ENCODE measurements around the gene SND1.
"Not testable (repeated sequence)": the region's sequence is repeated elsewhere in the genome, so short reads cannot be mapped to it uniquely, and the experiment has no call there.

Gene SND1

GRCh38 chr7:128108641-128109423, 456.8 kb downstream of the SND1 start:
- peak; percentile 65 to 68 for ATAC-seq

- ATAC-seq: not testable (repeated sequence)
Observed at GRCh38 chr7:128109424-128109969, 457.5 kb downstream of the SND1 start.

GRCh38 chr7:128110641-128111364, 458.8 kb downstream of the SND1 start:
- no peak for ATAC-seq

DNA sequence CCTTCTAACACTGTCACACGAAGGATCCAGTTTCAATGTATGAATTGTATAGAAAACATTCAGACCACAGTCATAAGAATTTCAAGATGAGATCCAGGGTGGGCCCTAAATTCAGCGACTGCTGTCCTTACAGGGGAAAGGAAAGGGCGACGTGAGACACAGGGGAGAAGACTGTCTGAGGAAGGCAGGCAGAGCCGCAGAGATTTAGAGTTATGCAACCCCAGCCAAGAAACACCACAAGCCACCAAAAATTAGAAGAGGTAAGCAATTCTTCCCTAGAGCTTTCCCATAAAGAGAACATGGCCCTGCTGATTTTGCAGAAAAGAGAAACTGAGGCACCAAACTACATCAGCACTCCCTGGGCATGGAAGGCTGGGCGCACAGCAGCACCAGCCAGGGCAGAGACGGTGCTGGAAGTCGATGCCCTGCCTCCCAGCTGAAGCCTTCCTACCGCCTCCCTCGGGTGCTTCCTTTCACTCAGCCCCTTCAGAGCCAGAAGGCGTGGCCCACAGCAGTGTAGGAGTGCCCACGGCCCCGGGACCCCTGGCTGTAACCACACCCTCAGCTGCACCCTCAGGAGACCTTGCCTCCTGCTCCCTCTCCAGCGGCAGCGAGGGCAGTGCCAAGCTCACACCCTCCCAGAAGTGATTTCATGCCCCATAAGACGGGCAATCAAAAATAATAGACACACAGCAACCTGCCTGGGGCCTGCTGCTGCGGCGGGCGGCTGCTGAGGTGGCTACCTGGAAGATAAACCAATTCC, 460.2 kb downstream of the SND1 start:
- ATAC-seq: no peak

- no peak for ATAC-seq
Observed at GRCh38 chr7:128112781-128113221, 460.8 kb downstream of the SND1 start.

DNA sequence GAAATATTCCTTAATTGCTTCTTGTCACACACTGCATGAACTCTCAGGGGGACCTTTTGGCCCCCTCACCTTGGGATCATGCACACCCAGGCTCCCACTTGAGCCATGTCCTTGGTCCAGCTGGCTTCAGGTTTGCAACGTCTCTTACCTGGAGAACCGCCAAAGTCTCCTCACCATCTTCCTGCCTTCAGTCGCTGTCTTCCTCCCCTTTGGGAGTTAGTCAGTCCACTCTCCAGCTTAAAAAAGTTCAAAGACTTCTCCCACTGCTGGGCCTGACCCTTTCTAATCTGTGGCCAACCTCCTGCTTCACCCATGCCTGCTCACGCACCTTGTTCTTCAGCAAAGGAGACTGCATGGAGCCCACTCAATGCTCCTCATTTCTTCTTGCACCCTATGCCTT, 461.8 kb downstream of the SND1 start:
- no peak for ATAC-seq

DNA sequence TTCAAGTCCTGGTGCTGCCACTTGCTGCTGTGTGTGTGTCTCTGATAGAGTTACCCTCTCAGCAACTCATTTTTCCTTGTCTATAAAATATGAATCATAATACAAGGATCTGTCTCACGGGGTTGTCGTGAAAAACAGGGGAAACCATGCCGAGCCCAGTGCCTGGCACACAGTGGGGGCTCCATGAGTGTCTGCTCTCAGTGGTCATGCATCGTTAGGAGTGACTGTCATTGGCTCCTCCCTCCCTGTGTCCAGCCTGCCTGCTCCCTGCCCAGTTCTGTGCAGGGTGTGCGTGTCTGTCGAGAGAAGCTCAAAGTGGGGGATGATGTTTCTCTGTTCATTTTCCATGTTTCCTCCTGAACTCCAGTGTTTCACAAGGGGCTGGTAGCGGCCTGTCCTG, 462.8 kb downstream of the SND1 start:
- ATAC-seq: no peak

DNA sequence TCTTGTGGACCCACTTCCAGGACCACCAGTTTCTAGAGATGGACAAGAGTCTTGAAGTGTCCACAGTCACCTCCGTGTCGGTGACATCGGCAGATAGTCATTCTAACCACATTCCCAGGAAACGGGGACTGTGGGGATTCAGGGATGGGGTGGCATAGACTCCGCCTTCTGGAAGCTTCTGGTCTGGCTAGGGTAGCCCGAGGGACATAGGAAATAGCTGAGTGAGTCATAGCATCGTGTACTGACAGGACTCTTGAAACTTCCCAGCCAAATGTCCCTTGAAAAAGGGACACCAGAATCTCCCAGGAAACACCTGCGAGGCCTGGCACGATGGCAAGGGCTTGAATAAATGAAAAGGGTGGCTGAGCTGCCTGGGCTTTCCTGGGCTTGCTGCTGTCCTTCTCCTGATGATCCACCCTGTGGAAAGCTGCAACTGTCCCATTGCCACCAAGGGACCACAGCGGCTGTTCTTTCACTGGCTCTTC, 463.4 kb downstream of the SND1 start:
- no peak for ATAC-seq

DNA sequence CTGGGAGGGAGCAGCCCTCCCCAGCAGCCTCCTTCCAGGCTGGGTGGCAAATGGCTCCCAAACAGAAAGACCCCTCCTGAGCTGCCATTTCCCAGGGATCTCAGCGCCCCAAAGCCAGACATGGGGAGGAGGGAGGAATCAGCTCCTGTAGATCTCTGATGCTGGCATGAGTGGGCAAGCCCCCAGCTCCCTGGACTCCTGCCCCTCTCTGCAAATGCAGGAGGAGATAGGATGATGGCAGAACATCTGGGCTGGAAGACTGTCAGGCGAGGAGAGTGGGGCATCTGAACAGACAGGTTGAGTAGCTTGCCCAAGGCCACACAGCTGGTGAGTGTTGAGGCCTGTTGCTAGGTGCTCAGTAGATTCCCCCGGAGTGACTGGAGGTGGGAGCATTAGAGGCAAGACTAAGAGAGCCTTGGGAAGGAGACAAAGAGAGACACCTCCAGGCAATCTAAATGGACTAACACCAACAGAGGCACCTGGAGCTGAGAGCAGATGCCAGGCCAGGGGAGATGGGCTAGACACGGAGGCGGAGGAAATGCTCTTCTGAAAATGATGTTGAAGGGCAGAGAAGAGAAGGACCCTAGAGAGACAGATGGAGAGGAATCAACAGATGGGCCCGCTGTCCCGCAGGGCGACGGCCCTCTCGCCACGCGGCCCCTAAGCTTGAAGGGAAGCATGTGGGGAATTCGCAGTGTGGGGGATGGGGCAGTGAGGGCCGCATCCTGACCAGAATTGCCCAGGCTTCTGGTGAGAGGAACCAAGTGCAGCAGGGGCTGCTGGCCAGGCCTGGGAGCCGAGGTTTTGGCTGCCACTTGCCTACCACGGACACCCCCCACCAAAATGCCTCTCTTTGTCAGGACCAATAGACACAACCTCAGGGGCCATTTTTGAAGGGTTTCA, 464.1 kb downstream of the SND1 start:
- ATAC-seq: no peak

DNA sequence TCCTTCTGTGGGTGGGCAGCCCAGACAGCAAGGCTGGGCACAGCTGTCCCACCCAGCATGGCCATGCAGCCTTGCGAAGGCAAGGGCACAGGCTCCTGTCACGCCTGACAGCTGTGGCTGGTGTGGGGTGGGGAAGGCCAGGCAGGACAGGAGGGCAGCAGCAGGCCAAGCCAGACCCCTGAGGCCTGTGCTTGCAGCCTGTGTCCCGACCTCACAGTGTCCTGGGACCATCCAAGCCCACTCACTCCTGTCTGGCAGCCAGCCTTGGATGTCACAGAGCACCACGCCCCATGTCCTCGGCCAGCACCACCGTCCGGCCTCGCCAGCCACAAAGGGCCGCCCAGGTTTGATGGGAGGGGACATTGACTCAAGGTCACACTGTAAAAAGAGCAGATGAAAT, 464.7 kb downstream of the SND1 start:
- no peak for ATAC-seq

DNA sequence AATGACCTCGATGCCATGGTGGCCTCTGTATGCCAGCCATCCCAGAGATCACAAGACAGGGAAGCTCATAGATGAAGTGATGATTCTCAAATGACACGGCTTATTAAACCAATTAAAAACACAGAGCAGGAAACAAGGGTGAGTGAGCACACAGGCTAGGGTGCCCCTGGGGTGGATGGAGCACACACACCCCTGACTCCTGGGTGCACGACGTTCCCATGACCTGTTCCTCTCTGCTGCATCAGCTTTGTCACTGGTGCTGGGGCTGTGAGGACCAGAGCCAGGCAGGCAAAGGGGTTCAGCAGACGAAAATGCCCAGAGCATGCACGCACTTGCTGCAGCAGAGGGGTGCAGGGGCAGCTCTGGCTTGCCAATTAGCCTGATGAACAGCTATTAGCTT, 465.7 kb downstream of the SND1 start:
- no peak for ATAC-seq

- ATAC-seq: no peak
Observed at GRCh38 chr7:128119036-128119435, 467.0 kb downstream of the SND1 start.

GRCh38 chr7:128120116-128120515, 468.1 kb downstream of the SND1 start:
- ATAC-seq: no peak

DNA sequence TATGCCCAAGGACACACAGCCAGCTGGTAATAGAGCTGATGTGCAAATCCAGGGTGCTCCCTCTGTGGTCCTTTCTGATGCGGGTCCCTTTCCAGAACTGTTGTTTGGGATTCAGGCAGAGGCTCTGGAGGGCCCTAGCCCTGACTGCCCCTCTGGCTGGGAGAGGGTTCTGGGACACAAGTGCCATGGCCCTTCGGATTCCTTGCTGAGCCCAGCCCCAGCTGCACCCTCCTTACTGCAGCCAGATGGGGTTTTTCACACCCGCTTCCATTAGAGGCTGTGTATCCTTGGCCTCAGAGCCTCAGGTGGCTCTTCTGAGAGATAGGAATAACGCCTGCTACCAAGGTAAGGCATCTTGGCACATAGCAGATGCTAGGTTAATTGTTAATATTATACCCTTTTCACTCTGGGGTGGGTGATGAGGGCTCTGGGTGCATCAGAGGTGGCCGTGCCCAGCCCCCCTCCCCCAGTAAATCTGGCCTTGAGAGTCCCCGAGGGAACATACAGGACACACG, 469.0 kb downstream of the SND1 start:
- ATAC-seq: no peak

DNA sequence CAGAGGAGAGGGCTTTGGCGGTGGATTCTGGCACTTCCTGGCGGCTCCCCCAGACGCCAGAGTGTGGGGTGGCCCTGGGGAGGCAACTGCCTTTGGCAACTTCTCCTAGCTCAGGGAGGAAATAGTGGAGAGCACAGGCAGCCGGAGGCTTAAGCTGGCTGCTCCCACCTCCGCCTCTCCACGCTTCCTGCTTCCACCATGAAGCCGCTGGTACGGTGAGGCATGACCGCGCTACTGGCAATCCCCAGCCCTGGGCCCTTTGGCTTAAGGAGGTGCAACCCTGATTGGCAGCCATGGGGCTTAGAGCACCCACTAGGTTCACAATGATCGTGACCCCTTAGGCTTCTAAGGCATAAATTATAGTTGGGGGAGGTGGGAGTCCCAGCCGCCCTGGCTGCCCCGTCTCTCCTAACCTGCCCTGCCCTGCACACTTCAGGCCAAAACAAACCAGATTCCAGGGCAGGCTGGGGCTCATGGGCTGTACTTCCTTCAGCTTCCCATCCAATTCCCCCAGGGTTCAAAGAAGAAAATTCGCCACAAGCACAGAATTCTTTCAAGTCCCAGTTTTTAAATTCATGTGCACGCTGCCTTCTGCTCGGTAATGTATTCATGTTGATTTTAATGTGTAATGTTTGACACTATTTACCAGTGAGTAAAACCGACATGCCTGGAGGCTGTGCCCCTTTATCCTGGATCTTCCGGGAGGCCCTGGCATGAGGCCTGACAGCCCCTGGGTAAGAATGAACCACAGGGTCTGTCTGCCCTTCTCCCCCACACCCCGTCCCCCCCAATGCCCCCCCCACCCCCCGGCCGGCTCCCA, 469.9 kb downstream of the SND1 start:
- no peak for ATAC-seq

- ATAC-seq: no peak
Observed at GRCh38 chr7:128122576-128123290, 470.7 kb downstream of the SND1 start.

DNA sequence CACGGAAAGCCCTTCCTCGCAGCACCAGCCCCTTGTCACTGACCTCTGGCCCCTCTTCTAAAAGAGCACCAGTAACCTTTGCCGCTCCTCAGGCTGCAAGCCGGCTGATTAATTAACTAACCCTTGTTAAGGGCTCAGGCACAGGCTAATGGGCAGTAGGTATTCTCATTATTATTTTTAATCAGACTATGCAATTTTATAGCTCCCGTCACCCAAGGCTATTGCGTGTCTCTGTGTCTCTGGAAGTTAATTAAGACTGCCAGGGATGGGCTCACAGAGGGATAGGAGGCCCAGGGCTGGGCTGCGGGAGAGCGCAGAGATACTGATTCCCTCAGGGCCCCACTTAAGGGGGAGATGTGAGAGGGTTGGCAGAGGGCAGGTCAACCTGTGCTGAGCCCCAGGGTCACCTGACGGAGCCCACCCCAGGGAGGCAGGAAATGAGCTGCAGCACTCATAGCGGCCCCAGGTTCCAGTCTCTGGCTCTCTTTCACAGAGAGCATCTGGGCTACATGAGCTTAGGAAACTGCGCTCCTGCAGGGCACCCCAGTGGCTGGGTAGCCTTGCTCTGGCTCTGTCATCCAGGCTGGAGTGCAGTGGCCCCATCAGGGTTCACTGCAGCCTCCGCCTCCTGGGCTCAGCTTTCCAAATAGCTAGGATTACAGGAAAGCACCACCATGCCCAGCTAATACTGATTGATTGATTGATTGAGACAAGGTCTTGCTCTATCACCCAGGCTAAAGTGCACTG, 471.5 kb downstream of the SND1 start:
- ATAC-seq: no peak

GRCh38 chr7:128124786-128125185, 472.8 kb downstream of the SND1 start:
- peak in 1 of 2 donors; percentile 48 for ATAC-seq

DNA sequence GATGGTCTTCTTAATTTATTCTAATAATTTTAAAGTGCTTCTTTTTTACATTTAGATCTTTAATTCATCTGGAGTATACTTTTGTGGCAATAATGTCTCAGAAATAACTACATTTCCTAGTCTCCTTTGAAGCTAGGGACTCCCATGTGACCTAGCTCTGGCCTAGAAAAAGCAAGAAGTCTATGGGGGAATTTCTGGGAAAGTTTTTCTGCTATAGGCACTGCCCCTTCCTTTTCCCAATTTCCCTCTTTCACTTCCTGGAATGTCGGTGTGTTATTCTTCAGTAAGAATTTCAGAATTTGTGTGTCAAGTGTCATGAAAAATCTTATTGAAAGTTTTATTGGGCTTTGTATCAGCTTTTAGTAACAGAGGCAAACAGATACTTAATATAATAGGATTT, 473.8 kb downstream of the SND1 start:
- ATAC-seq: no peak
